Measurements from ENCODE around the gene FAM110D.

The FAM110D gene

GRCh38 chr1:26122988-26123973 is 35.6 kb upstream of the FAM110D start:
- no peak overlapping the region for H3K9ac ChIP-seq (ENCODE audit: low read length in 2 of 2)
- H3K4me3 ChIP-seq (ENCODE audit: low read length in 2 of 2), result no peak overlapping the region
- no peak overlapping the region for H3K27ac ChIP-seq (ENCODE audit: low read length)
- no peaks in the 10 kb centered on the region for H3K9me3 ChIP-seq (ENCODE audit: control insufficient read depth in 2 of 2, low read length in 2 of 2)
- no peaks in the 10 kb centered on the region for H3K27me3 ChIP-seq (ENCODE audit: control insufficient read depth in 1 of 2, insufficient read depth in 2 of 2, low read length in 2 of 2)
- peaks cover 0 to 9% of the 10 kb centered on the region in 2 donors for H3K36me3 ChIP-seq (ENCODE audit: control insufficient read depth in 2 of 2, insufficient read depth in 2 of 2, low read length in 2 of 2)
- H3K4me1 ChIP-seq (ENCODE audit: control insufficient read depth, insufficient read depth, low read length), result peaks cover 9% of the 10 kb centered on the region

GRCh38 chr1:26124418-26125331 is 34.2 kb upstream of the FAM110D start:
- Histone ChIP-seq H3K27me3 (ENCODE audit: control insufficient read depth in 1 of 2, insufficient read depth in 2 of 2, low read length in 2 of 2) (no peaks in the 10 kb centered on the region), H3K27ac (ENCODE audit: low read length) (no peak overlapping the region), H3K4me1 (ENCODE audit: control insufficient read depth, insufficient read depth, low read length) (peaks cover 9% of the 10 kb centered on the region), H3K4me3 (ENCODE audit: low read length in 2 of 2) (no peak overlapping the region), H3K9me3 (ENCODE audit: control insufficient read depth in 2 of 2, low read length in 2 of 2) (no peaks in the 10 kb centered on the region), H3K36me3 (ENCODE audit: control insufficient read depth in 2 of 2, insufficient read depth in 2 of 2, low read length in 2 of 2) (peaks cover 0 to 3% of the 10 kb centered on the region in 2 donors), H3K9ac (ENCODE audit: low read length in 2 of 2) (no peak overlapping the region)

- no peak overlapping the region for H3K9ac ChIP-seq (ENCODE audit: low read length in 2 of 2)
- H3K27ac ChIP-seq (ENCODE audit: low read length), result no peak overlapping the region
- H3K9me3 ChIP-seq (ENCODE audit: control insufficient read depth in 2 of 2, low read length in 2 of 2), result no peaks in the 10 kb centered on the region
Observed at GRCh38 chr1:26125382-26125781, 33.5 kb upstream of the FAM110D start.

GRCh38 chr1:26125946-26126320 is 32.9 kb upstream of the FAM110D start:
- Histone ChIP-seq H3K9me3 (ENCODE audit: control insufficient read depth in 2 of 2, low read length in 2 of 2) (no peaks in the 10 kb centered on the region), H3K27ac (ENCODE audit: low read length) (no peak overlapping the region), H3K36me3 (ENCODE audit: control insufficient read depth in 2 of 2, insufficient read depth in 2 of 2, low read length in 2 of 2) (peaks cover 0 to 3% of the 10 kb centered on the region in 2 donors), H3K4me1 (ENCODE audit: control insufficient read depth, insufficient read depth, low read length) (peaks cover 9% of the 10 kb centered on the region), H3K4me3 (ENCODE audit: low read length in 2 of 2) (no peak overlapping the region), H3K9ac (ENCODE audit: low read length in 2 of 2) (no peak overlapping the region), H3K27me3 (ENCODE audit: control insufficient read depth in 1 of 2, insufficient read depth in 2 of 2, low read length in 2 of 2) (no peaks in the 10 kb centered on the region)

More at GRCh38 chr1:26125382-26125781, 33.5 kb upstream of the FAM110D start:
- Histone ChIP-seq H3K4me3 (ENCODE audit: low read length in 2 of 2) (no peak overlapping the region), H3K36me3 (ENCODE audit: control insufficient read depth in 2 of 2, insufficient read depth in 2 of 2, low read length in 2 of 2) (peaks cover 0 to 3% of the 10 kb centered on the region in 2 donors), H3K4me1 (ENCODE audit: control insufficient read depth, insufficient read depth, low read length) (peaks cover 9% of the 10 kb centered on the region), H3K27me3 (ENCODE audit: control insufficient read depth in 1 of 2, insufficient read depth in 2 of 2, low read length in 2 of 2) (no peaks in the 10 kb centered on the region)

- no peak overlapping the region for H3K27ac ChIP-seq (ENCODE audit: low read length)
- no peaks in the 10 kb centered on the region for H3K27me3 ChIP-seq (ENCODE audit: control insufficient read depth in 1 of 2, insufficient read depth in 2 of 2, low read length in 2 of 2)
- H3K4me1 ChIP-seq (ENCODE audit: control insufficient read depth, insufficient read depth, low read length), result peaks cover 9% of the 10 kb centered on the region
- no peak overlapping the region for H3K4me3 ChIP-seq (ENCODE audit: low read length in 2 of 2)
- no peak overlapping the region for H3K9ac ChIP-seq (ENCODE audit: low read length in 2 of 2)
- peaks cover 0 to 3% of the 10 kb centered on the region in 2 donors for H3K36me3 ChIP-seq (ENCODE audit: control insufficient read depth in 2 of 2, insufficient read depth in 2 of 2, low read length in 2 of 2)
- H3K9me3 ChIP-seq (ENCODE audit: control insufficient read depth in 2 of 2, low read length in 2 of 2), result no peaks in the 10 kb centered on the region
Observed at GRCh38 chr1:26126321-26127084, 32.4 kb upstream of the FAM110D start.

- H3K4me1 ChIP-seq (ENCODE audit: control insufficient read depth, insufficient read depth, low read length), result peaks cover 3% of the 10 kb centered on the region
- H3K27ac ChIP-seq (ENCODE audit: low read length), result no peak overlapping the region
- H3K4me3 ChIP-seq (ENCODE audit: low read length in 2 of 2), result peak overlapping the region in 1 of 2 donors; percentile 22
Observed at GRCh38 chr1:26127235-26128163, 31.4 kb upstream of the FAM110D start.

GRCh38 chr1:26129778-26130177 is 29.1 kb upstream of the FAM110D start:
- H3K9me3 ChIP-seq (ENCODE audit: control insufficient read depth in 2 of 2, low read length in 2 of 2), result no peaks in the 10 kb centered on the region
- H3K36me3 ChIP-seq (ENCODE audit: control insufficient read depth in 2 of 2, insufficient read depth in 2 of 2, low read length in 2 of 2), result no peaks in the 10 kb centered on the region
- no peak overlapping the region for H3K9ac ChIP-seq (ENCODE audit: low read length in 2 of 2)
- no peaks in the 10 kb centered on the region for H3K27me3 ChIP-seq (ENCODE audit: control insufficient read depth in 1 of 2, insufficient read depth in 2 of 2, low read length in 2 of 2)
- H3K4me1 ChIP-seq (ENCODE audit: control insufficient read depth, insufficient read depth, low read length), result peaks cover 3% of the 10 kb centered on the region
- no peak overlapping the region for H3K4me3 ChIP-seq (ENCODE audit: low read length in 2 of 2)
- H3K27ac ChIP-seq (ENCODE audit: low read length), result no peak overlapping the region

More at GRCh38 chr1:26127235-26128163, 31.4 kb upstream of the FAM110D start:
- Histone ChIP-seq H3K27me3 (ENCODE audit: control insufficient read depth in 1 of 2, insufficient read depth in 2 of 2, low read length in 2 of 2) (no peaks in the 10 kb centered on the region), H3K9ac (ENCODE audit: low read length in 2 of 2) (peak overlapping the region in 1 of 2 donors; percentile 12), H3K9me3 (ENCODE audit: control insufficient read depth in 2 of 2, low read length in 2 of 2) (no peaks in the 10 kb centered on the region), H3K36me3 (ENCODE audit: control insufficient read depth in 2 of 2, insufficient read depth in 2 of 2, low read length in 2 of 2) (no peaks in the 10 kb centered on the region)

- H3K27me3 ChIP-seq (ENCODE audit: control insufficient read depth in 1 of 2, insufficient read depth in 2 of 2, low read length in 2 of 2), result no peaks in the 10 kb centered on the region
- no peaks in the 10 kb centered on the region for H3K9me3 ChIP-seq (ENCODE audit: control insufficient read depth in 2 of 2, low read length in 2 of 2)
Observed at GRCh38 chr1:26130695-26131094, 28.2 kb upstream of the FAM110D start.

GRCh38 chr1:26132128-26132833 is 26.6 kb upstream of the FAM110D start:
- H3K4me3 ChIP-seq (ENCODE audit: low read length in 2 of 2), result no peak overlapping the region
- peaks cover 3% of the 10 kb centered on the region for H3K4me1 ChIP-seq (ENCODE audit: control insufficient read depth, insufficient read depth, low read length)
- H3K9ac ChIP-seq (ENCODE audit: low read length in 2 of 2), result no peak overlapping the region

More at GRCh38 chr1:26130695-26131094, 28.2 kb upstream of the FAM110D start:
- no peak overlapping the region for H3K9ac ChIP-seq (ENCODE audit: low read length in 2 of 2)
- peaks cover 3% of the 10 kb centered on the region for H3K4me1 ChIP-seq (ENCODE audit: control insufficient read depth, insufficient read depth, low read length)
- no peaks in the 10 kb centered on the region for H3K36me3 ChIP-seq (ENCODE audit: control insufficient read depth in 2 of 2, insufficient read depth in 2 of 2, low read length in 2 of 2)
- no peak overlapping the region for H3K27ac ChIP-seq (ENCODE audit: low read length)
- no peak overlapping the region for H3K4me3 ChIP-seq (ENCODE audit: low read length in 2 of 2)

More at GRCh38 chr1:26132128-26132833, 26.6 kb upstream of the FAM110D start:
- Histone ChIP-seq H3K27ac (ENCODE audit: low read length) (no peak overlapping the region), H3K27me3 (ENCODE audit: control insufficient read depth in 1 of 2, insufficient read depth in 2 of 2, low read length in 2 of 2) (no peaks in the 10 kb centered on the region), H3K9me3 (ENCODE audit: control insufficient read depth in 2 of 2, low read length in 2 of 2) (no peaks in the 10 kb centered on the region), H3K36me3 (ENCODE audit: control insufficient read depth in 2 of 2, insufficient read depth in 2 of 2, low read length in 2 of 2) (no peaks in the 10 kb centered on the region)
